Neural progenitor cell (in vitro differentiated cells): ENCODE results near the gene KLHDC7B.

Source experiments
- EZH2phosphoT487 ChIP-seq: fragments of 200-600 bp; sonication (generic); IDR thresholded peaks from 2 replicates; pipeline ENCODE4 v1.6.1; 2017; ENCODE audit warnings: antibody characterized with exemption
- TF ChIP-seq, protein P1 (sequence below): fragments of 200-600 bp; sonication (generic); IDR thresholded peaks from 2 replicates; pipeline ENCODE4 v1.5.1; 2017; ENCODE audit warnings: antibody characterized with exemption, mild to moderate bottlenecking

DNA sequence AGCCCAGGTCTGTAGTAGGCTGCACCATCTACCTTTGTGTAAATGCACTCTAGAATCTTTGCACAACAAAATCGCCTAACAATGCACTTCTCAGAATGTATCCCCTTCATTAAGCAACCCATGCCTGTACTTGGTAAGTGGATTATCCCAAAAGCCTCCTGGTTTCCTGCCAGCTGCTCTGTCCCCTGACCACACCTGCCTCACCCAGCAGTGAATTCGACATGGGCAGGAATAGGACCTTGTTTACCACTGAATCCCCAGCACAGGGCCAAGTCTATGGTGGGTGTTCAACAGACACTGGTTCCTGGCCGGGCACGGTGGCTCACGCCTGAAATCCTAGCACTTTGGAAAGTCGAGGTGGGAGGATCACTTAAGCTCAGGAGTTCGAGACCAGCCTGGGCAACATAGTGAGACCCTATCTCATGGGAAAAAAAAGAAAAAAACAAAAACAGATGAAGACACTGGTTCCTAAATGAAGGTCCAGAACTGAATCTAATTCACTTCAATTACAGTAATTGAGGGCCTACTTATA, 22.1 kb downstream of the KLHDC7B start:
- TF ChIP-seq, protein P1, sequence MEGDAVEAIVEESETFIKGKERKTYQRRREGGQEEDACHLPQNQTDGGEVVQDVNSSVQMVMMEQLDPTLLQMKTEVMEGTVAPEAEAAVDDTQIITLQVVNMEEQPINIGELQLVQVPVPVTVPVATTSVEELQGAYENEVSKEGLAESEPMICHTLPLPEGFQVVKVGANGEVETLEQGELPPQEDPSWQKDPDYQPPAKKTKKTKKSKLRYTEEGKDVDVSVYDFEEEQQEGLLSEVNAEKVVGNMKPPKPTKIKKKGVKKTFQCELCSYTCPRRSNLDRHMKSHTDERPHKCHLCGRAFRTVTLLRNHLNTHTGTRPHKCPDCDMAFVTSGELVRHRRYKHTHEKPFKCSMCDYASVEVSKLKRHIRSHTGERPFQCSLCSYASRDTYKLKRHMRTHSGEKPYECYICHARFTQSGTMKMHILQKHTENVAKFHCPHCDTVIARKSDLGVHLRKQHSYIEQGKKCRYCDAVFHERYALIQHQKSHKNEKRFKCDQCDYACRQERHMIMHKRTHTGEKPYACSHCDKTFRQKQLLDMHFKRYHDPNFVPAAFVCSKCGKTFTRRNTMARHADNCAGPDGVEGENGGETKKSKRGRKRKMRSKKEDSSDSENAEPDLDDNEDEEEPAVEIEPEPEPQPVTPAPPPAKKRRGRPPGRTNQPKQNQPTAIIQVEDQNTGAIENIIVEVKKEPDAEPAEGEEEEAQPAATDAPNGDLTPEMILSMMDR: no peak
- no peak for TF ChIP-seq EZH2phosphoT487
